ENCODE results near the gene NRXN3.

- no peak for TF ChIP-seq ZBTB8A (tag by site-specific recombination; IDR thresholded peaks at IDR 0.05)
- TF ChIP-seq MEIS1 (CRISPR knock-in tag; IDR thresholded peaks at IDR 0.05; ENCODE audit: borderline replicate concordance), result no peak
- TF ChIP-seq ZNF510 (tag by site-specific recombination; IDR thresholded peaks at IDR 0.05; ENCODE audit: insufficient replicate concordance), result no peak
- TF ChIP-seq CTCF (tag by site-specific recombination; IDR thresholded peaks at IDR 0.05), result no peak
- TF ChIP-seq ZFP3 (tag by site-specific recombination; IDR thresholded peaks at IDR 0.05; ENCODE audit: low read depth), result no peak
- TF ChIP-seq TCF7L2 (IDR thresholded peaks at IDR 0.05; ENCODE audit: borderline replicate concordance, low read depth, low read length), result no peak
- no peak for TF ChIP-seq ZNF37A (tag by site-specific recombination; IDR thresholded peaks at IDR 0.05)
- no peak for TF ChIP-seq REST (tag by site-specific recombination; IDR thresholded peaks at IDR 0.05)
- TF ChIP-seq ZNF639 (tag by site-specific recombination; IDR thresholded peaks at IDR 0.05), result no peak
- no peak for TF ChIP-seq ZSCAN23 (tag by site-specific recombination; IDR thresholded peaks at IDR 0.05)
- TF ChIP-seq ZNF341 (tag by site-specific recombination; IDR thresholded peaks at IDR 0.05; ENCODE audit: low read depth), result no peak
- TF ChIP-seq ZIC2 (tag by site-specific recombination; IDR thresholded peaks at IDR 0.05), result no peak
Observed at GRCh38 chr14:78127961-78128360, 42.2 kb upstream of the NRXN3 start.
